Neuronal stem cell (in vitro differentiated cells): ENCODE results near the gene FOXO1.

ENCODE experiments used
- DNase-seq: peaks from one replicate; pipeline ENCODE4 v3.0.0-alpha.2; 2013; ENCODE audit warnings: low spot score
- H2AFZ ChIP-seq: one replicate; pipeline ENCODE4 v1.6.1; 2013; ENCODE audit warnings: mild to moderate bottlenecking, low read length, inconsistent platforms
- H2AK5ac ChIP-seq: 2 replicates; pipeline ENCODE4 v1.6.1; 2013; ENCODE audit warnings: low read depth, mild to moderate bottlenecking, inconsistent platforms, low read length, moderate library complexity, mixed read lengths
- H2BK120ac ChIP-seq: 2 replicates; pipeline ENCODE4 v1.6.1; 2013; ENCODE audit warnings: low read depth, mild to moderate bottlenecking, inconsistent platforms, low read length, moderate library complexity, mixed read lengths
- H2BK12ac ChIP-seq: one replicate; pipeline ENCODE4 v1.6.1; 2013; ENCODE audit warnings: low read length, inconsistent platforms
- H2BK15ac ChIP-seq: 2 replicates; pipeline ENCODE4 v1.6.1; 2013; ENCODE audit warnings: mild to moderate bottlenecking, low read length, inconsistent platforms, mixed read lengths
- H2BK5ac ChIP-seq: one replicate; pipeline ENCODE4 v1.6.1; 2013; ENCODE audit warnings: inconsistent platforms, mild to moderate bottlenecking, low read length, moderate library complexity
- H3K14ac ChIP-seq: one replicate; pipeline ENCODE4 v1.6.1; 2013; ENCODE audit warnings: low read length, inconsistent platforms
- H3K18ac ChIP-seq: 2 replicates; pipeline ENCODE4 v1.6.1; 2013; ENCODE audit warnings: low read length, inconsistent platforms
- H3K23ac ChIP-seq: 2 replicates; pipeline ENCODE4 v1.6.1; 2013; ENCODE audit warnings: low read depth, mild to moderate bottlenecking, mixed read lengths, low read length, inconsistent platforms; ENCODE audit not compliant: poor library complexity
- H3K27ac ChIP-seq: replicated peaks from 3 replicates; pipeline ENCODE4 v1.5.1; 2013; ENCODE audit warnings: low read length, inconsistent platforms
- H3K27me3 ChIP-seq, 3 experiments: 2 replicates each; pipeline ENCODE4 v1.6.1; 2013; ENCODE audit warnings: low read length in 3 of 3, mild to moderate bottlenecking in 2 of 3, inconsistent platforms in 1 of 3, low read depth in 1 of 3, mixed read lengths in 1 of 3, moderate library complexity in 1 of 3; ENCODE audit not compliant: control insufficient read depth in 3 of 3, insufficient read depth in 3 of 3
- H3K36me3 ChIP-seq, 2 donors: replicated peaks in 1 of 2; 2 replicates each; pipeline ENCODE4 v1.6.1; 2013; ENCODE audit warnings: low read length in 2 of 2; ENCODE audit not compliant: control insufficient read depth in 2 of 2, insufficient read depth in 2 of 2
- H3K4ac ChIP-seq: 2 replicates; pipeline ENCODE4 v1.6.1; 2013; ENCODE audit warnings: inconsistent platforms, mild to moderate bottlenecking, low read length, moderate library complexity
- H3K4me1 ChIP-seq, 2 donors: 1 replicate in 1 of 2; 2 replicates in 1 of 2; pipeline ENCODE4 v1.6.1; 2013; ENCODE audit warnings: low read length in 2 of 2, low read depth in 1 of 2; ENCODE audit not compliant: control insufficient read depth in 2 of 2, insufficient read depth in 1 of 2
- H3K4me2 ChIP-seq: one replicate; pipeline ENCODE4 v1.6.1; 2013; ENCODE audit warnings: mild to moderate bottlenecking, low read length, inconsistent platforms; ENCODE audit not compliant: insufficient read depth, poor library complexity, severe bottlenecking
- H3K4me3 ChIP-seq, 2 donors: 2 replicates each; pipeline ENCODE4 v1.5.1; 2013; ENCODE audit warnings: low read length in 2 of 2, mild to moderate bottlenecking in 2 of 2, inconsistent platforms in 1 of 2, moderate library complexity in 1 of 2
- H3K79me1 ChIP-seq: one replicate; pipeline ENCODE4 v1.6.1; 2013; ENCODE audit warnings: low read depth, mild to moderate bottlenecking, inconsistent platforms, low read length, moderate library complexity
- H3K9ac ChIP-seq: one replicate; pipeline ENCODE4 v1.6.1; 2013; ENCODE audit warnings: mild to moderate bottlenecking, low read depth, low read length, inconsistent platforms; ENCODE audit not compliant: poor library complexity
- H3K9me3 ChIP-seq, 2 donors: replicated peaks in 1 of 2; 2 replicates each; pipeline versions ENCODE3 to v1.6.1; 2013; ENCODE audit warnings: low read length in 2 of 2, mild to moderate bottlenecking in 2 of 2, inconsistent platforms in 1 of 2, low read depth in 1 of 2, mixed read lengths in 1 of 2, moderate library complexity in 1 of 2; ENCODE audit not compliant: control insufficient read depth in 2 of 2, insufficient read depth in 1 of 2
- H4K8ac ChIP-seq: one replicate; pipeline ENCODE4 v1.6.1; 2013; ENCODE audit warnings: low read depth, mild to moderate bottlenecking, inconsistent platforms, low read length, moderate library complexity
- H4K91ac ChIP-seq: one replicate; pipeline ENCODE4 v1.6.1; 2013; ENCODE audit warnings: low read length, low read depth, mild to moderate bottlenecking, inconsistent platforms; ENCODE audit not compliant: poor library complexity
- WGBS, 2 donors: extraction: QIAGEN DNeasy Blood & Tissue Kit; methylation state at CpG; one replicate each; pipeline ENCODE4 v1.1.7; 2013; ENCODE audit warnings: missing lambda C conversion rate in 2 of 2, mixed read lengths in 1 of 2; ENCODE audit not compliant: insufficient read length in 2 of 2, insufficient replicate concordance in 1 of 2; ENCODE audit errors: extremely low coverage in 2 of 2; 5-methylcytosine and 5-hydroxymethylcytosine counted together

Gene FOXO1

GRCh38 chr13:40550130-40550529 lies 116.3 kb downstream of the FOXO1 start:
- WGBS, 2 donors, result no CpG with 5 or more reads among the region's 2 CpGs
- H2BK15ac ChIP-seq, result no peak overlapping the region
- H2AK5ac ChIP-seq, result no peak overlapping the region
- no peaks in the 10 kb centered on the region for H3K79me1 ChIP-seq
- no peak for DNase-seq
- H4K91ac ChIP-seq, result no peak overlapping the region
- no peak overlapping the region for H3K4me2 ChIP-seq
- H3K4ac ChIP-seq, result no peak overlapping the region
- H4K8ac ChIP-seq, result no peak overlapping the region
- H3K27me3 ChIP-seq, result no peaks in the 10 kb centered on the region
- no peak overlapping the region for H3K9ac ChIP-seq
- H2BK12ac ChIP-seq, result no peak overlapping the region
- H3K14ac ChIP-seq, result no peak overlapping the region
- H3K4me1 ChIP-seq, result peaks cover 3 to 6% of the 10 kb centered on the region in 2 donors
- no peak overlapping the region for H3K27ac ChIP-seq
- H2AFZ ChIP-seq, result no peak overlapping the region
- no peak overlapping the region for H3K23ac ChIP-seq
- no peak overlapping the region for H3K18ac ChIP-seq
- H3K36me3 ChIP-seq, result peaks cover 0 to 9% of the 10 kb centered on the region in 2 donors
- H2BK120ac ChIP-seq, result no peak overlapping the region
- H3K4me3 ChIP-seq, result no peak overlapping the region
- H2BK5ac ChIP-seq, result no peak overlapping the region
- peaks cover 0 to 3% of the 10 kb centered on the region in 2 donors for H3K9me3 ChIP-seq

DNA sequence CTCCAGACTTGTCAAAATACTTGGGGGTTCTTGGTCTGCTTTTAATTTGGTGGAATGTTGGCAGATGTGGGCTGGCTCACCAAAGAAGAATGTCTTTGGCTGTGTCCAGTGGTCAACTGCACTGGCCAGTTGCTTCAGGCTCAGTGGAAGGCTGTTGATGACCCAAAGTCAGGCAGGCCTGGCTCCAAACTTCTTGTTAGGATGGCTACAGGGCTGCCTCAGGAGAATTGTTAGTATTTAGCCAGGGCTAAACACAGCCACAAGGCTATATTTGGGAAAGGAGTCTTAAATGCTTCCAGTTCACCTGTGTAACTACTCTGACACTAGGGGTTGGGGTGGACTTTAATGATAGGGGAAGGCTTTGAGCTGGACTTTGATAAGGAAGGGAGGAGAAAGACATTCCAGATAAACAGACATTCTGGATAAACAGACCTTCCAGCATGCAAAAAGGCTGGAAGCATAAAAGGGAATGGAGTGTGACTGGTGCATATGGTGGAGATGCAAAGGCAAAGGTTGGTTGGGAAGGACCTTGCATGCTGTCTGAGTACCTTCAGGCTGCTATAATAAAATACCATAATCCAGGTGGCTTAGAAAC lies 116.8 kb downstream of the FOXO1 start:
- H3K4me1 ChIP-seq, result peaks cover 3 to 6% of the 10 kb centered on the region in 2 donors

DNA sequence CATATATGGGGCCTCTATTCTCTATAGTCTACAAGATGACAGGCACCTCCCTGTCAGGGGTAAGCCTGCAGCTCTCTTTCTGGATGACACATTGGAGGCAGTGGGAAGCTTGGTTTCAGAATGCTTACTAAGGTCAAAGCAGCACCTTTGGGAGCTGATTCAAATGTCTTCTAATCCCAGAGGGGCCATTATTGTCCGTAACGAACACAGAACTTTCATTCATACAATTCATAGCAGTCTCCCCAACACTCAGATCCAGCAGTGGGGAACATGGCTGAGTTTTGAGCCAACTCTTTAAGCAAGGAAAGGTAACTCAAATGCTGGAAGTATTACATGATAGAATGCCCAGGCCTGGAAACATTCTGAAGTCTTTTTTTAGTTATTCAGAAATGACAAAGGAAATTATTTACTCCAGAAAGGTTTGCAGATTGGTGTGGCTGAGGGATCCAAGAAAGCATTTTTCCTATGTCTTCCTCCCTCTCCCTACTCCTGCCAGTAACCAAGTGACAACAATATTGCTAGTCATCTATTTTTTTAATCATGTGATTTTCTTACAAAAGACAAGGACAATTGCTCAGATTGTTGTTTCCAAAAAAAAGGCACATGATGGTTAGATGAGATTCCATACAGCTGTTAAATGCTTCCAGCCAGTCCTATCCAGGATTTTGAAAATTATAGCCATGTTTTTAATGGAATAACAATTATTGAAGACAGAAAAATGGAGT lies 118.7 kb downstream of the FOXO1 start:
- Histone ChIP-seq H3K18ac (no peak overlapping the region), H3K79me1 (no peaks in the 10 kb centered on the region), H3K27me3 (no peaks in the 10 kb centered on the region), H3K9me3 (no peaks in the 10 kb centered on the region), H3K4ac (no peak overlapping the region), H3K4me2 (no peak overlapping the region), H2BK15ac (no peak overlapping the region), H2BK12ac (no peak overlapping the region), H3K27ac (no peak overlapping the region), H2BK120ac (no peak overlapping the region), H2AFZ (no peak overlapping the region), H3K23ac (no peak overlapping the region), H3K4me3 (no peak overlapping the region), H2BK5ac (no peak overlapping the region), H3K14ac (no peak overlapping the region), H4K8ac (no peak overlapping the region), H3K36me3 (no peaks in the 10 kb centered on the region), H2AK5ac (no peak overlapping the region), H4K91ac (no peak overlapping the region), H3K9ac (no peak overlapping the region), H3K4me1 (peaks cover 3 to 6% of the 10 kb centered on the region in 2 donors)
- WGBS, 2 donors, result no CpG with 5 or more reads among the region's 2 CpGs
- no peak for DNase-seq

More for the DNA sequence above, 116.8 kb downstream of the FOXO1 start:
- peaks cover 0 to 5% of the 10 kb centered on the region in 2 donors for H3K36me3 ChIP-seq
- no peak overlapping the region for H3K14ac ChIP-seq
- no peak overlapping the region for H2AFZ ChIP-seq
- H2BK120ac ChIP-seq, result no peak overlapping the region
- H3K4ac ChIP-seq, result no peak overlapping the region
- no peaks in the 10 kb centered on the region for H3K27me3 ChIP-seq
- H4K91ac ChIP-seq, result no peak overlapping the region
- H2BK15ac ChIP-seq, result no peak overlapping the region
- H3K4me2 ChIP-seq, result no peak overlapping the region
- no peak overlapping the region for H3K27ac ChIP-seq
- H3K23ac ChIP-seq, result no peak overlapping the region
- no peak overlapping the region for H3K4me3 ChIP-seq
- H4K8ac ChIP-seq, result no peak overlapping the region
- H3K9me3 ChIP-seq, result peaks cover 0 to 3% of the 10 kb centered on the region in 2 donors
- DNase-seq, result no peak
- no peak overlapping the region for H2AK5ac ChIP-seq
- no peak overlapping the region for H2BK5ac ChIP-seq
- H3K79me1 ChIP-seq, result no peaks in the 10 kb centered on the region
- H3K18ac ChIP-seq, result no peak overlapping the region
- H3K9ac ChIP-seq, result no peak overlapping the region
- no peak overlapping the region for H2BK12ac ChIP-seq

GRCh38 chr13:40546047-40546446 lies 120.4 kb downstream of the FOXO1 start:
- H3K4me1 ChIP-seq, result peaks cover 3 to 7% of the 10 kb centered on the region in 2 donors
- H3K4ac ChIP-seq, result no peak overlapping the region
- no peak overlapping the region for H4K91ac ChIP-seq
- H2BK12ac ChIP-seq, result no peak overlapping the region
- H3K18ac ChIP-seq, result no peak overlapping the region
- H2AK5ac ChIP-seq, result no peak overlapping the region
- H3K79me1 ChIP-seq, result no peaks in the 10 kb centered on the region
- no peak overlapping the region for H2BK120ac ChIP-seq
- no peaks in the 10 kb centered on the region for H3K36me3 ChIP-seq
- DNase-seq, result no peak
- H3K14ac ChIP-seq, result no peak overlapping the region
- no CpG with 5 or more reads among the region's 7 CpGs for WGBS, 2 donors
- no peak overlapping the region for H3K4me3 ChIP-seq
- H2BK5ac ChIP-seq, result no peak overlapping the region
- no peak overlapping the region for H3K23ac ChIP-seq
- no peak overlapping the region for H3K4me2 ChIP-seq
- H3K27ac ChIP-seq, result no peak overlapping the region
- no peak overlapping the region for H4K8ac ChIP-seq
- H3K9me3 ChIP-seq, result no peaks in the 10 kb centered on the region
- no peak overlapping the region for H2AFZ ChIP-seq
- no peaks in the 10 kb centered on the region for H3K27me3 ChIP-seq
- no peak overlapping the region for H2BK15ac ChIP-seq
- no peak overlapping the region for H3K9ac ChIP-seq
